Measurements from ENCODE around the gene CA10.

The CA10 gene

GRCh38 chr17:51913491-51914205 lies 244.9 kb downstream of the CA10 start:
- H3K4me1 ChIP-seq (ENCODE audit: control insufficient read depth, insufficient read depth, low read length): peaks cover 26% of the 10 kb centered on the region
- no peak overlapping the region for H3K9ac ChIP-seq (ENCODE audit: low read depth, low read length)
- H3K27ac ChIP-seq (ENCODE audit: low read depth, low read length): no peak overlapping the region

GRCh38 chr17:51912939-51913338 lies 245.6 kb downstream of the CA10 start:
- Histone ChIP-seq H3K9ac (ENCODE audit: low read depth, low read length) (no peak overlapping the region), H3K4me1 (ENCODE audit: control insufficient read depth, insufficient read depth, low read length) (peaks cover 26% of the 10 kb centered on the region), H3K27me3 (ENCODE audit: control insufficient read depth, insufficient read depth, low read length) (no peaks in the 10 kb centered on the region)

More at GRCh38 chr17:51913491-51914205, 244.9 kb downstream of the CA10 start:
- H3K27me3 ChIP-seq (ENCODE audit: control insufficient read depth, insufficient read depth, low read length): no peaks in the 10 kb centered on the region
- no peaks in the 10 kb centered on the region for H3K9me3 ChIP-seq (ENCODE audit: control insufficient read depth, insufficient read depth, low read length)
- H3K4me3 ChIP-seq (ENCODE audit: low read depth, low read length): peak overlapping the region; percentile 36
- no peaks in the 10 kb centered on the region for H3K36me3 ChIP-seq (ENCODE audit: control insufficient read depth, insufficient read depth, low read length)

GRCh38 chr17:51911237-51911636 lies 247.3 kb downstream of the CA10 start:
- no peak overlapping the region for H3K4me3 ChIP-seq (ENCODE audit: low read depth, low read length)
- no peak overlapping the region for H3K9ac ChIP-seq (ENCODE audit: low read depth, low read length)
- H3K27ac ChIP-seq (ENCODE audit: low read depth, low read length): no peak overlapping the region
- no peaks in the 10 kb centered on the region for H3K9me3 ChIP-seq (ENCODE audit: control insufficient read depth, insufficient read depth, low read length)
- no peaks in the 10 kb centered on the region for H3K36me3 ChIP-seq (ENCODE audit: control insufficient read depth, insufficient read depth, low read length)
- peaks cover 26% of the 10 kb centered on the region for H3K4me1 ChIP-seq (ENCODE audit: control insufficient read depth, insufficient read depth, low read length)
- no peaks in the 10 kb centered on the region for H3K27me3 ChIP-seq (ENCODE audit: control insufficient read depth, insufficient read depth, low read length)

More at GRCh38 chr17:51912939-51913338, 245.6 kb downstream of the CA10 start:
- H3K36me3 ChIP-seq (ENCODE audit: control insufficient read depth, insufficient read depth, low read length): no peaks in the 10 kb centered on the region
- H3K9me3 ChIP-seq (ENCODE audit: control insufficient read depth, insufficient read depth, low read length): no peaks in the 10 kb centered on the region
- H3K4me3 ChIP-seq (ENCODE audit: low read depth, low read length): peak overlapping the region; percentile 36
- H3K27ac ChIP-seq (ENCODE audit: low read depth, low read length): peak overlapping the region; percentile 3

GRCh38 chr17:51909971-51910370 lies 248.5 kb downstream of the CA10 start:
- no peak overlapping the region for H3K4me3 ChIP-seq (ENCODE audit: low read depth, low read length)
- H3K27ac ChIP-seq (ENCODE audit: low read depth, low read length): no peak overlapping the region
- H3K36me3 ChIP-seq (ENCODE audit: control insufficient read depth, insufficient read depth, low read length): no peaks in the 10 kb centered on the region
- no peaks in the 10 kb centered on the region for H3K27me3 ChIP-seq (ENCODE audit: control insufficient read depth, insufficient read depth, low read length)
- H3K9me3 ChIP-seq (ENCODE audit: control insufficient read depth, insufficient read depth, low read length): no peaks in the 10 kb centered on the region
- H3K9ac ChIP-seq (ENCODE audit: low read depth, low read length): no peak overlapping the region
- H3K4me1 ChIP-seq (ENCODE audit: control insufficient read depth, insufficient read depth, low read length): peaks cover 26% of the 10 kb centered on the region

GRCh38 chr17:51908841-51909537 lies 249.5 kb downstream of the CA10 start:
- H3K9ac ChIP-seq (ENCODE audit: low read depth, low read length): no peak overlapping the region
- H3K27me3 ChIP-seq (ENCODE audit: control insufficient read depth, insufficient read depth, low read length): no peaks in the 10 kb centered on the region
- H3K4me3 ChIP-seq (ENCODE audit: low read depth, low read length): no peak overlapping the region
- no peaks in the 10 kb centered on the region for H3K36me3 ChIP-seq (ENCODE audit: control insufficient read depth, insufficient read depth, low read length)
- H3K27ac ChIP-seq (ENCODE audit: low read depth, low read length): no peak overlapping the region
- peaks cover 26% of the 10 kb centered on the region for H3K4me1 ChIP-seq (ENCODE audit: control insufficient read depth, insufficient read depth, low read length)
- no peaks in the 10 kb centered on the region for H3K9me3 ChIP-seq (ENCODE audit: control insufficient read depth, insufficient read depth, low read length)

- H3K4me1 ChIP-seq (ENCODE audit: control insufficient read depth, insufficient read depth, low read length): peaks cover 8% of the 10 kb centered on the region
- H3K27ac ChIP-seq (ENCODE audit: low read depth, low read length): no peak overlapping the region
- H3K27me3 ChIP-seq (ENCODE audit: control insufficient read depth, insufficient read depth, low read length): no peaks in the 10 kb centered on the region
- H3K9me3 ChIP-seq (ENCODE audit: control insufficient read depth, insufficient read depth, low read length): no peaks in the 10 kb centered on the region
- H3K4me3 ChIP-seq (ENCODE audit: low read depth, low read length): no peak overlapping the region
- no peak overlapping the region for H3K9ac ChIP-seq (ENCODE audit: low read depth, low read length)
- H3K36me3 ChIP-seq (ENCODE audit: control insufficient read depth, insufficient read depth, low read length): no peaks in the 10 kb centered on the region
Measured at GRCh38 chr17:51907041-51907440, 251.5 kb downstream of the CA10 start.

- Histone ChIP-seq H3K9me3 (ENCODE audit: control insufficient read depth, insufficient read depth, low read length) (no peaks in the 10 kb centered on the region), H3K27ac (ENCODE audit: low read depth, low read length) (no peak overlapping the region), H3K36me3 (ENCODE audit: control insufficient read depth, insufficient read depth, low read length) (no peaks in the 10 kb centered on the region), H3K9ac (ENCODE audit: low read depth, low read length) (no peak overlapping the region), H3K4me3 (ENCODE audit: low read depth, low read length) (no peak overlapping the region), H3K27me3 (ENCODE audit: control insufficient read depth, insufficient read depth, low read length) (no peaks in the 10 kb centered on the region), H3K4me1 (ENCODE audit: control insufficient read depth, insufficient read depth, low read length) (no peaks in the 10 kb centered on the region)
Measured at GRCh38 chr17:51904379-51904778, 254.1 kb downstream of the CA10 start.

- no peaks in the 10 kb centered on the region for H3K27me3 ChIP-seq (ENCODE audit: control insufficient read depth, insufficient read depth, low read length)
Measured at GRCh38 chr17:51901242-51901641, 257.3 kb downstream of the CA10 start.

GRCh38 chr17:51891936-51892335 lies 266.6 kb downstream of the CA10 start:
- no peak overlapping the region for H3K9ac ChIP-seq (ENCODE audit: low read depth, low read length)
- no peak overlapping the region for H3K27ac ChIP-seq (ENCODE audit: low read depth, low read length)
- no peaks in the 10 kb centered on the region for H3K4me1 ChIP-seq (ENCODE audit: control insufficient read depth, insufficient read depth, low read length)
- no peaks in the 10 kb centered on the region for H3K27me3 ChIP-seq (ENCODE audit: control insufficient read depth, insufficient read depth, low read length)
- H3K9me3 ChIP-seq (ENCODE audit: control insufficient read depth, insufficient read depth, low read length): no peaks in the 10 kb centered on the region
- H3K4me3 ChIP-seq (ENCODE audit: low read depth, low read length): no peak overlapping the region
- no peaks in the 10 kb centered on the region for H3K36me3 ChIP-seq (ENCODE audit: control insufficient read depth, insufficient read depth, low read length)

More at GRCh38 chr17:51901242-51901641, 257.3 kb downstream of the CA10 start:
- no peaks in the 10 kb centered on the region for H3K9me3 ChIP-seq (ENCODE audit: control insufficient read depth, insufficient read depth, low read length)
- H3K9ac ChIP-seq (ENCODE audit: low read depth, low read length): no peak overlapping the region
- no peaks in the 10 kb centered on the region for H3K36me3 ChIP-seq (ENCODE audit: control insufficient read depth, insufficient read depth, low read length)
- no peak overlapping the region for H3K27ac ChIP-seq (ENCODE audit: low read depth, low read length)
- no peaks in the 10 kb centered on the region for H3K4me1 ChIP-seq (ENCODE audit: control insufficient read depth, insufficient read depth, low read length)
- H3K4me3 ChIP-seq (ENCODE audit: low read depth, low read length): no peak overlapping the region

GRCh38 chr17:51890710-51891109 lies 267.8 kb downstream of the CA10 start:
- no peaks in the 10 kb centered on the region for H3K9me3 ChIP-seq (ENCODE audit: control insufficient read depth, insufficient read depth, low read length)
- no peaks in the 10 kb centered on the region for H3K4me1 ChIP-seq (ENCODE audit: control insufficient read depth, insufficient read depth, low read length)
- no peaks in the 10 kb centered on the region for H3K27me3 ChIP-seq (ENCODE audit: control insufficient read depth, insufficient read depth, low read length)
- no peak overlapping the region for H3K9ac ChIP-seq (ENCODE audit: low read depth, low read length)
- no peaks in the 10 kb centered on the region for H3K36me3 ChIP-seq (ENCODE audit: control insufficient read depth, insufficient read depth, low read length)
- no peak overlapping the region for H3K4me3 ChIP-seq (ENCODE audit: low read depth, low read length)
- no peak overlapping the region for H3K27ac ChIP-seq (ENCODE audit: low read depth, low read length)

GRCh38 chr17:51888816-51889215 lies 269.7 kb downstream of the CA10 start:
- no peaks in the 10 kb centered on the region for H3K36me3 ChIP-seq (ENCODE audit: control insufficient read depth, insufficient read depth, low read length)
- no peak overlapping the region for H3K4me3 ChIP-seq (ENCODE audit: low read depth, low read length)
- no peak overlapping the region for H3K9ac ChIP-seq (ENCODE audit: low read depth, low read length)
- H3K27me3 ChIP-seq (ENCODE audit: control insufficient read depth, insufficient read depth, low read length): no peaks in the 10 kb centered on the region
- no peak overlapping the region for H3K27ac ChIP-seq (ENCODE audit: low read depth, low read length)
- no peaks in the 10 kb centered on the region for H3K9me3 ChIP-seq (ENCODE audit: control insufficient read depth, insufficient read depth, low read length)
- no peaks in the 10 kb centered on the region for H3K4me1 ChIP-seq (ENCODE audit: control insufficient read depth, insufficient read depth, low read length)

Measured in HUES48 (cell line).